Stimulated activated CD4-positive, alpha-beta T cell treated with anti-CD3 and anti-CD28 coated beads, TNF-alpha, amount 100 ng/mL, for 48 hours (primary cell): ENCODE data around the gene CDS2.
"Not testable (repeated sequence)": the region's sequence is repeated elsewhere in the genome, so short reads cannot be mapped to it uniquely, and the experiment has no call there.

ENCODE experiments used
- DNase-seq, 3 donors: peaks; one replicate each; pipeline ENCODE4 v3.0.0-alpha.2; 2020; ENCODE audit warnings: low read depth in 3 of 3

Gene CDS2

GRCh38 chr20:5126512-5127203, at the start of gene CDS2:
Gene CDS2 (plus strand): TSS chr20:5127008. CDS start chr20:5127093, 85 bp downstream.
- DNase-seq, result peak; percentile 100

GRCh38 chr20:5077761-5078387, 48.9 kb upstream of the CDS2 start:
- DNase-seq, result no peak

- DNase-seq, result peak; percentile 59 to 73 (median 65)
These were observed 48.3 kb upstream of the CDS2 start for GRCh38 chr20:5078399-5078958.

GRCh38 chr20:5080384-5080877, 46.4 kb upstream of the CDS2 start:
- no peak for DNase-seq

- DNase-seq, result no peak
These were observed 41.4 kb upstream of the CDS2 start for GRCh38 chr20:5085380-5085779.

- DNase-seq, result no peak
These were observed 38.1 kb upstream of the CDS2 start for GRCh38 chr20:5088688-5089087.

- no peak for DNase-seq
These were observed 36.6 kb upstream of the CDS2 start for GRCh38 chr20:5090191-5090590.

GRCh38 chr20:5091902-5092301, 34.9 kb upstream of the CDS2 start:
- DNase-seq, result no peak

- no peak for DNase-seq
These were observed 34.0 kb upstream of the CDS2 start for GRCh38 chr20:5092765-5093339.

GRCh38 chr20:5095454-5095853, 31.4 kb upstream of the CDS2 start:
- DNase-seq, result no peak

GRCh38 chr20:5095931-5096330, 30.9 kb upstream of the CDS2 start:
- DNase-seq, result no peak

GRCh38 chr20:5096463-5096862, 30.3 kb upstream of the CDS2 start:
- no peak for DNase-seq

GRCh38 chr20:5099009-5099408, 27.8 kb upstream of the CDS2 start:
- DNase-seq, result not testable (repeated sequence)

GRCh38 chr20:5099909-5100308, 26.9 kb upstream of the CDS2 start:
- DNase-seq, result not testable (repeated sequence)

- peak; percentile 40 to 68 (median 63) for DNase-seq
These were observed 26.0 kb upstream of the CDS2 start for GRCh38 chr20:5100684-5101347.

- DNase-seq, result no peak
These were observed 22.3 kb upstream of the CDS2 start for GRCh38 chr20:5104479-5104878.

GRCh38 chr20:5109276-5109675, 17.5 kb upstream of the CDS2 start:
- DNase-seq, result no peak

GRCh38 chr20:5113615-5113986, 13.2 kb upstream of the CDS2 start:
- DNase-seq, result no peak

GRCh38 chr20:5114403-5114802, 12.4 kb upstream of the CDS2 start:
- DNase-seq, result no peak

GRCh38 chr20:5116875-5117274, 9.9 kb upstream of the CDS2 start:
- DNase-seq, result no peak

GRCh38 chr20:5118220-5119142, 8.3 kb upstream of the CDS2 start:
- DNase-seq, result no peak
